Activated T-cell treated with anti-CD3 and anti-CD28 coated beads for 48 hours (primary cell): ENCODE measurements around the gene VSIR.

Experiments used
- DNase-seq: peaks from one replicate; pipeline ENCODE4 v3.0.0-alpha.2; 2020; ENCODE audit warnings: low read depth

VSIR gene

DNA sequence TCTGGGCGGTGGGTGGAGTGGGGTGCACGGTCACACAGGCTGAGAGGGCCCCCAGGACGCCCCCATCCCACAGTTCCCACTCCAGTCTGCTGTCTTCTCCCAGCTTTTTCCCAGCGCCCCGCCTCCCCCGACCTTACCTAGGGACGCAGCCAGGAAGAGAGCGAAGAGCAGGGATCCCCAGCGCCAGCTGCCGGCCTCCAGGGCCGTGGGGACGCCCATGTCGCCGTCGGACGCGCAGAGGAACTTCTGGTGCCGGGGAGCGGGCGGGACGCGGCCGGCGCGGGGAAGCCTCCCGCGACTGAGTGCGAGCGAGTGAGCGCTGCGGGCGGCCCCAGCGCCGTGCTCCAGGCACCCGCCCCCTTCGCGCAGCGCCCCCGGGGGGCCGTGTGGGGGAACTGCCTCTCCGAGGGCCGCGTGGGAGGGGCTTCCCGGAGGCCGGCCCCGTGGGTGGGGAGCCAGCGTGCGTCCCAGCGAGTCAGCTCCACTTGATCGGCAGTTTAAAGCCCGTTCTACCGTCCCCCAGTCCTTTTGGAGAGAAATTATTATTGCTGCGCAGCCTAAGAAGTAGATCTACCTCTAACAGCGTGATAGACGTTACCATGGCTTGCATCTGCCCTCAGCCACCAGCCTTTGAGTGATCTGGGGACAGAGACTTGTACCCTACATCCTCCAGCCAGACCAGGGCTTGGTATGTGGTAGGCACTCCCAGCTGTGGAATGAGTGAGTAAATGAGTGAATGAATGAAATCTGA lies at the start of gene VSIR:
Gene VSIR, minus strand, starts transcription at position 300 of the 751 bp plus-strand sequence. Its CDS starts 81 bp downstream, at position 219.
- DNase-seq, result peak; percentile 97

GRCh38 chr10:71821909-71822763 lies 48.8 kb upstream of the VSIR start:
- no peak for DNase-seq

- DNase-seq, result no peak
Measured at GRCh38 chr10:71820966-71821365, 47.6 kb upstream of the VSIR start.

DNA sequence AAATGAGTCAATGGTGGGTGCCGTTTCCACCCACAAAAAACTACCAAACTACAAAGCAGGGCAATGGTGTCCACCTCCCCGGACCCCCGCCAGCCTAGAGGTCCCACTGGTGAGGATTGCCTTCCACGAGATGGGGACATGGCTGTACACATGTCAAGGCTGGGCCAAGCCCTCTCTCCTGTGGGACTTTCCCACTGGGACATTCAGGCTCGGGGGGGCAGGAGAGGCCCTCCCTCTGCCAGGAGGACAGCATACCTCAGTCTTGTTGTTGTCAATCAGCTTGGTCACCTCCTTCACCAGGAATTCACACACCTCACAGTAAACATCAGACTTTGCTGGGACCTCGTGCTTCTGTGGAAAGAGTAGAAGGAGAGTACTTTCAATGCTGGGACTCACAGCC lies 46.7 kb upstream of the VSIR start:
- no peak for DNase-seq

GRCh38 chr10:71819441-71819861 lies 46.1 kb upstream of the VSIR start:
- no peak for DNase-seq

DNA sequence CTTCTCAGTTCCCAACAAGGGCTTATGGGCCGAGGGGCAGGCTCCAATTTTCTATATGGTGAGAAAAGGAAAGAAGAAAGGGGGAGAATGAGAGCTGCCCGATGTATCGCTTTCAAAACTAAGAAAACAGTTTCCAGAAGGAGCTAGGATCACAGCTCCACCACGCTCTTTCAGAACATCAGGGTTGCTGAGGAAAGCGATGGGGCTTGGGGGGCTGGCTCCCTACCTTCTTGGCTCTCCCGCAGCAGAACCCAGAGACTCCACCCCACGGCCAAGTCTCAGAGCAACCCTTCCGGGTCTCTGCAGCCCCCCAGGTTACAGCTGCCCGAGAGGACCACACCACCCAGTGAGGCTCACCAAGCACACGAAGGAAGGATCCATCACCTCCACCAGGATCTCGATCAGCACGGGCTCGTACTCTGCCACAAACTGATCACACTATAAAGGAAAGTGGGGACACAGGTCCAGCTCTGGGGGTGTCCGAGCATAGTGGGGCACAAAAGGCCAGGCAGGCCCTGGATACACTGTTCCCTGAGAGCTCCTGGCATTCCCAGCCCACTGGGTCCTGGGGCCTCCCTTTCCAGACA lies 45.4 kb upstream of the VSIR start:
- no peak for DNase-seq

- DNase-seq, result no peak
Measured at GRCh38 chr10:71817831-71818655, 44.7 kb upstream of the VSIR start.

DNA sequence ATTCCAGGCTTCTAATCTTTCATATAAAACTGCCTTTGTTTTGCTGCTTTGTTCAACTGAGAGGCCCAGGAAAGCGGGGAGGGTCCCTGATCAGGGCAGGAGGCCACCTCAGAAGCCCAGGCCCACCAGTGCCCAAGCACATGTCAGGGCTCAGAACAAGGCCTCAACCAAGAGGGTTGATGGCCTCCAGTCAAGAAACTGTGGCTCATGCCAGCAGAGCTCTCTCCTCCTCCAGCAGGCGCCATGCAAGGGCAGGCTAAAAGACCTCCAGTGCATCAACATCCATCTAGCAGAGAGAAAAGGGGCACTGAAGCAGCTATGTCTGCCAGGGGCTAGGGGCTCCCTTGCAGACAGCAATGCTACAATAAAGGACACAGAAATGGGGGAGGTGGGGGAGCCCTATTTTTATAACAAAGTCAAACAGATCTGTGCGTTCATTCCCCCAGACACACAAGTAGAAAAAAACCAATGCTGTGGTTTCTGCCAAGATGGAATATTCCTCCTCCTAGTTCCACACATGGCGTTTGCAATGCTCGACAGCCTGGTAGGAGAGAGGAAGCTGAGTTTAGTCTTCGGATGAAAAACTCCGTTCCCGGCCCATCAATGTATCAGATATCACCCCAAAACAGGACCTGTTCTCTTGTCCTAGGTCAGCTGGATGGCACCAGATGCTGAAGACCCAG lies 43.8 kb upstream of the VSIR start:
- no peak for DNase-seq

GRCh38 chr10:71816421-71816851 lies 43.1 kb upstream of the VSIR start:
- DNase-seq, result no peak

- no peak for DNase-seq
Measured at GRCh38 chr10:71815515-71816130, 42.3 kb upstream of the VSIR start.

DNA sequence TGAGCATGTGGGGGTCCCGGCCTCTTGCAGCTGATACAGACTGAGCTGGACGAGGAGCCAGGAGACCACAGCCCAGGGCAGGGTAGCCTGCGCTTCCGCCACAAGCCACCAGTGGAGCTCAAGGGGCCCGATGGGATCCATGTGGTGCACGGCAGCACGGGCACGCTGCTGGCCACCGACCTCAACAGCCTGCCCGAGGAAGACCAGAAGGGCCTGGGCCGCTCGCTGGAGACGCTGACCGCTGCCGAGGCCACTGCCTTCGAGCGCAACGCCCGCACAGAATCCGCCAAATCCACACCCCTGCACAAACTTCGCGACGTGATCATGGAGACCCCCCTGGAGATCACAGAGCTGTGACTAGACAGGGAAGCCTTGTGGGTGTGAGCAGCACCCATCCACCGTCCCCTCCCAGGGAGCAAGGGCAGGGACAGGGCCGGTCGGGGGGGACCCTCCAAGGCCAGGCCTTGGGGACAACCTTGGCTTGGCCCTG lies 41.6 kb upstream of the VSIR start:
- no peak for DNase-seq

DNA sequence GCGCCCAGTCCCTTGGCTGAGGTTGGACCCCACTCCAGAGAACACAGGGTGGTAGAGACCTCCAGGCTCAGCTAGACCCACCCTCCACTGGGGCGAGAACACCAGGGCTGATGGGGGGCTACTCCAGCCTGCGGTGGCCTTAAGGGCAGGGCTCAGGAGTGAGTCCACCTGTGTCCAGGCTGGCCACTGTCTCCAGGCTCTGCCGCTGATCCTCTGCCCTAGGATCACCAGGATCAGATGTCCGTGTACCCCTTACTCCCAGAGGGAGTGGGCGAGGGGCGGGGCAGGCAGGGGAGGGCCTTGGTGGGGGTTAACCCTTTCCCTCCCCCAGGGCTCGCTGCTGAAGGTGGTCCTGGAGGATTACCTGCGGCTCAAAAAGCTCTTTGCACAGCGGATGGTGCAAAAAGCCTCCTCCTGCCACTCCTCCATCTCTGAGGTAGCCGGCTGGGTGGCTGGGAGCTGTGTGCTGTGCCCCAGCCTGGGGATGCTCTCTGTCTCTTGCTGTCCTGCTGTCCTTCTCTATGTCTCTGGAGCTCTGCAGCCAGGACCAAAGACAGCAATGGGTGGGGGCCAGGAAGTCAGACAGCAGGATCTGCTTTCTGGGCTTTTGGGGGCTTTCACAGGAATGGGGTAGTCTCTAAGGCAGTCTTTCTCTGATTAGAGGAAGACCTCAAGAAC lies 39.7 kb upstream of the VSIR start:
- no peak for DNase-seq

DNA sequence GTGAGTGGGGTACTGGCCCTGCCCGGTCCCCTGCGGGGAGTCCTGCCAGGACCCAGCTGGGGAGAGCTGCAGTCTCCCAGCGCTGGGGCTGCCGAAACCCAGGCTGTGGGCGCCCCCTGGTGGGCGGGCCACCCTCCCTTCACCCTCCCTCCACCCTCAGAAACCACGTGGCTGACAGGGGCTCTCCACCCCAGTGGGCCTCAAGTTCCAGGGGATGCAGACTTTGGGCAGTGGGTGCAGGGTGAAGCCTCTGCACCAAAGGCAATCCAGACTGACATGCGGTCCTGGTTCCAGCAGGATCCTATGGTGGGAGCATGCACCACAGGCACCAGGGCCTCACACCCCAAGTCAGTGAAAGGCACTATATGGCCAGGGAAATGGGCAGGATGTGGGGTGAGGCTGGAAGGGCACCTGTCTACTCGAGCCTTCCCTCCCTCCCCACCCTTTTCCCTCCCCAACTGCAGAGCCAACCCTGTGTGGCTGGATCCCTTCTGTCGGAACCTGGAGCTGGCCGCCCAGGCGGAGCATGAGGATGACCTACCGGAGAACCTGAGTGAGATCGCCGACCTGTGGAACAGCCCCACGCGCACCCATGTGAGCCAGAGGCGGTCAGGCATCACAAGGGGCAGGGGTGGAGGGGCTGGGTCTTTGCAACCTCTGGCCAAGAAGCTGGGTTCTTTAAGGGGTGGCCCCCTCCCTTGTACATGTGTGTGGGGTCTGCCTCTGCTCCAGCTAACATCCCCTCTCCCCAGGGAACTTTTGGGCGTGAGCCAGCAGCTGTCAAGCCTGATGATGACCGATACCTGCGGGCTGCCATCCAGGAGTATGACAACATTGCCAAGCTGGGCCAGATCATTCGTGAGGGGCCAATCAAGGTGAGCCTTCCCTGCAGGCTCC lies 38.9 kb upstream of the VSIR start:
- peak; percentile 77 for DNase-seq

DNA sequence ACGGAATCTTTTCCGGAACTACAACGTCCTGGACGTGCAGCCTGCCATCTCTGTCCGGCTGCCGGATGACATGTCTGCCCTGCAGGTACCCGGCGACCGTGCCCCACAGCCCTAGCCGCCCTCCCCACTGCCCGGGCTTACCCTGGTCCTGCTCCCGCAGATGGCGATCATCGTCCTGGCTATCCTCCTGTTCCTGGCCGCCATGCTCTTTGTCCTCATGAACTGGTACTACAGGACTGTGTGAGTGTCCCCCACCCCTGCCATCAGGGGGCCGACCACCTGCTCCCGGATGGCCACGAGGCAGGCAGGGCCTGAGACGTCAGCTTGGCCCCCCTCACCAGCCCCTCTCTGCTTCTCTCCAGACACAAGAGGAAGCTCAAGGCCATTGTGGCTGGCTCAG lies 38.0 kb upstream of the VSIR start:
- DNase-seq, result no peak

GRCh38 chr10:71810048-71810750 lies 36.9 kb upstream of the VSIR start:
- DNase-seq, result no peak

DNA sequence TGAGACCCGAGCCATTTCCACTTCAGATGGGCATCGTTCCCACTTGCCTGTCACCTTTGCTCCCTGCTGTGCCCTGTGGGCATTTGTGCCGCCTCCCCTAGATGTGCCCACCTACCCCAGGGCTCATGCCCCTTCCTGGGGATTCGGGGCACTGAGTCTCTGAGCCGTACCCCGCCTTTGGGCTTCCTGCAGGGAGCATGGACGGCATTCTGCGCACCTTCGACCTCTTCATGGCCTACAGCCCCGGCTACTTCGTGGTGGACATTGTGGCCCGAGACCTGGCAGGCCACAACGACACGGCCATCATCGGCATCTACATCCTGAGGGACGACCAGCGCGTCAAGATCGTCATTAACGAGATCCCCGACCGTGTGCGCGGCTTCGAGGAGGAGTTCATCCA lies 36.3 kb upstream of the VSIR start:
- no peak for DNase-seq

DNA sequence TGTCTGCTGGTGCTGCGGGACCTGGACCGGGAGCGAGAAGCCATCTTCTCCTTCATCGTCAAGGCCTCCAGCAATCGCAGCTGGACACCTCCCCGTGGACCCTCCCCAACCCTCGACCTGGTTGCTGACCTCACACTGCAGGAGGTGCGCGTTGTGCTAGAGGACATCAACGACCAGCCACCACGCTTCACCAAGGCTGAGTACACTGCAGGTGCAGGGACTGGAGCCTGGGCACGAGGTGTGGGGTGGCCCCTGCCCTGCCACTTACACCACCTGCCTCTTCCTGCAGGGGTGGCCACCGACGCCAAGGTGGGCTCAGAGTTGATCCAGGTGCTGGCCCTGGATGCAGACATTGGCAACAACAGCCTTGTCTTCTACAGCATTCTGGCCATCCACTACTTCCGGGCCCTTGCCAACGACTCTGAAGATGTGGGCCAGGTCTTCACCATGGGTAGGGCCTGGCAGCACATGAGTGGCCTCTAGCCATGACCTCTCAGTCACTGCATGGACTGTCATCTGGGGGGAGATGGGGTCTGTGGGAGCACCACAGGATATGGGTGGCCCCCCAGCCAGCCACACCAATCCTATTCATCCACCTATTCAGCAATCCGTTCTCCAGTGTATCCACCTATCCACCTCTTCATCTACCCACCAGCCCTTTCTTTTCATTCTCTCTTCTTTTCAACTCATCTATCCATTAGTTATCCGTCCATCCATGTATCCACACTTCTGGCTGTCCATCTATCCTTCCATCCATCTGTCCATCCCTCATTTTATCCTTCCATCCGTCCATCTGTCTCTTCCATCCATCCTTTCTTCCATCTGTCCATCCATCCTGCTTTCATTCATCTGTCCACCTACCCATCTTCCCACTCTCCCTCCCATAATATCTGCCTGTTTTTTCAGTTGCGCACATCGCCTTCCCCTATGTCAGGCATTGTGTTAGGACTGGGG lies 34.5 kb upstream of the VSIR start:
- no peak for DNase-seq
